ENCODE measurements around the gene CASP5. TPM values are rescaled to one million over a fixed set of nuclear protein-coding genes. Genes with fewer than 3 reads are reported as not detected.

Gene CASP5
- total and polyA plus RNA-seq, 2 experiments from 2014 or later, result 0.46 to 2.9 TPM

GRCh38 chr11:105007463-105007862, 15.5 kb downstream of the CASP5 start:
- Histone ChIP-seq H3K4me1 (ENCODE audit: insufficient read depth) (no peaks in the 10 kb centered on the region), H3K4me3 (no peak overlapping the region), H3K9me3 (ENCODE audit: low read depth) (no peaks in the 10 kb centered on the region), H4K20me1 (ENCODE audit: insufficient read depth, poor library complexity, severe bottlenecking) (no peaks in the 10 kb centered on the region), H3K9me2 (replicated peaks; ENCODE audit: insufficient read depth) (no peaks in the 10 kb centered on the region), H2AFZ (no peak overlapping the region), H3K27me3 (no peaks in the 10 kb centered on the region), H3K36me3 (replicated peaks; ENCODE audit: insufficient read depth, low read depth) (no peaks in the 10 kb centered on the region), H3K4me2 (no peak overlapping the region), H3K27ac (no peak overlapping the region), H3K79me2 (no peaks in the 10 kb centered on the region)
- TF ChIP-seq EZH2 (IDR thresholded peaks at IDR 0.05; ENCODE audit: borderline replicate concordance), result no peak
- TF ChIP-seq CTCF (IDR thresholded peaks at IDR 0.05; ENCODE audit: poor library complexity), result no peak
- TF ChIP-seq EZH2phosphoT487 (IDR thresholded peaks at IDR 0.05; ENCODE audit: low read depth, severe bottlenecking, unreplicated experiment), result no peak
- DNase-seq (ENCODE audit: low spot score), result no peak

- H3K4me1 ChIP-seq (ENCODE audit: insufficient read depth), result no peaks in the 10 kb centered on the region
- no peaks in the 10 kb centered on the region for H3K27me3 ChIP-seq
- H3K36me3 ChIP-seq (replicated peaks; ENCODE audit: insufficient read depth, low read depth), result no peaks in the 10 kb centered on the region
- TF ChIP-seq EZH2phosphoT487 (IDR thresholded peaks at IDR 0.05; ENCODE audit: low read depth, severe bottlenecking, unreplicated experiment) (no peak), EZH2 (IDR thresholded peaks at IDR 0.05; ENCODE audit: borderline replicate concordance) (no peak), CTCF (IDR thresholded peaks at IDR 0.05; ENCODE audit: poor library complexity) (no peak)
- no peak overlapping the region for H2AFZ ChIP-seq
- WGBS (ENCODE audit: low lambda C conversion rate, missing lambda C conversion rate), result 85% methylated on average over 3 of the region's 3 CpGs
- no peaks in the 10 kb centered on the region for H3K79me2 ChIP-seq
- no peaks in the 10 kb centered on the region for H3K9me2 ChIP-seq (replicated peaks; ENCODE audit: insufficient read depth)
- H4K20me1 ChIP-seq (ENCODE audit: insufficient read depth, poor library complexity, severe bottlenecking), result no peaks in the 10 kb centered on the region
- H3K4me3 ChIP-seq, result no peak overlapping the region
- no peak overlapping the region for H3K27ac ChIP-seq
- no peak overlapping the region for H3K4me2 ChIP-seq
- H3K9me3 ChIP-seq (ENCODE audit: low read depth), result no peaks in the 10 kb centered on the region
- DNase-seq (ENCODE audit: low spot score), result no peak
Measured at GRCh38 chr11:105005451-105005845, 17.5 kb downstream of the CASP5 start.

GRCh38 chr11:105004021-105004420, 18.9 kb downstream of the CASP5 start:
- no peak overlapping the region for H3K27ac ChIP-seq
- TF ChIP-seq EZH2phosphoT487 (IDR thresholded peaks at IDR 0.05; ENCODE audit: low read depth, severe bottlenecking, unreplicated experiment) (no peak), EZH2 (IDR thresholded peaks at IDR 0.05; ENCODE audit: borderline replicate concordance) (no peak), CTCF (IDR thresholded peaks at IDR 0.05; ENCODE audit: poor library complexity) (no peak)
- no peaks in the 10 kb centered on the region for H3K9me3 ChIP-seq (ENCODE audit: low read depth)
- no peak for DNase-seq (ENCODE audit: low spot score)
- no peaks in the 10 kb centered on the region for H3K27me3 ChIP-seq
- no peaks in the 10 kb centered on the region for H3K9me2 ChIP-seq (replicated peaks; ENCODE audit: insufficient read depth)
- no peaks in the 10 kb centered on the region for H3K4me1 ChIP-seq (ENCODE audit: insufficient read depth)
- no peaks in the 10 kb centered on the region for H3K79me2 ChIP-seq
- H3K4me3 ChIP-seq, result no peak overlapping the region
- no peaks in the 10 kb centered on the region for H3K36me3 ChIP-seq (replicated peaks; ENCODE audit: insufficient read depth, low read depth)
- H4K20me1 ChIP-seq (ENCODE audit: insufficient read depth, poor library complexity, severe bottlenecking), result no peaks in the 10 kb centered on the region
- H2AFZ ChIP-seq, result no peak overlapping the region
- H3K4me2 ChIP-seq, result no peak overlapping the region
- 69% methylated on average over 3 of the region's 3 CpGs for WGBS (ENCODE audit: low lambda C conversion rate, missing lambda C conversion rate)

GRCh38 chr11:105003151-105003550, 19.8 kb downstream of the CASP5 start:
- TF ChIP-seq CTCF (IDR thresholded peaks at IDR 0.05; ENCODE audit: poor library complexity) (no peak), EZH2 (IDR thresholded peaks at IDR 0.05; ENCODE audit: borderline replicate concordance) (no peak), EZH2phosphoT487 (IDR thresholded peaks at IDR 0.05; ENCODE audit: low read depth, severe bottlenecking, unreplicated experiment) (no peak)
- Histone ChIP-seq H2AFZ (no peak overlapping the region), H3K9me2 (replicated peaks; ENCODE audit: insufficient read depth) (no peaks in the 10 kb centered on the region), H3K36me3 (replicated peaks; ENCODE audit: insufficient read depth, low read depth) (no peaks in the 10 kb centered on the region), H3K4me3 (no peak overlapping the region), H3K79me2 (no peaks in the 10 kb centered on the region), H3K4me1 (ENCODE audit: insufficient read depth) (no peaks in the 10 kb centered on the region), H3K4me2 (no peak overlapping the region), H4K20me1 (ENCODE audit: insufficient read depth, poor library complexity, severe bottlenecking) (no peaks in the 10 kb centered on the region), H3K27me3 (no peaks in the 10 kb centered on the region), H3K27ac (no peak overlapping the region), H3K9me3 (ENCODE audit: low read depth) (no peaks in the 10 kb centered on the region)
- 80% methylated on average over 2 of the region's 2 CpGs for WGBS (ENCODE audit: low lambda C conversion rate, missing lambda C conversion rate)
- no peak for DNase-seq (ENCODE audit: low spot score)

All from hepatocyte (in vitro differentiated cells).